NT2/D1 (cell line): ENCODE measurements around the gene KLF14.

ENCODE experiments used
- DNase-seq: peaks from one replicate; pipeline ENCODE4 v3.0.0-alpha.2; 2011; ENCODE audit warnings: low read depth, low spot score
- H3K27me3 ChIP-seq: 2 replicates; pipeline ENCODE4 v1.6.0; 2011; ENCODE audit warnings: mild to moderate bottlenecking; ENCODE audit not compliant: insufficient read length, insufficient read depth
- H3K36me3 ChIP-seq: 2 replicates; pipeline ENCODE4 v1.6.1; 2011; ENCODE audit warnings: mild to moderate bottlenecking, low read length, mixed read lengths; ENCODE audit not compliant: insufficient read depth, insufficient read length
- H3K4me1 ChIP-seq: 2 replicates; pipeline ENCODE4 v1.5.1; 2011; ENCODE audit not compliant: insufficient read depth, insufficient read length
- H3K4me3 ChIP-seq: 2 replicates; pipeline ENCODE4 v1.5.1; 2011; ENCODE audit warnings: low read depth; ENCODE audit not compliant: insufficient read length
- H3K9ac ChIP-seq: 2 replicates; pipeline ENCODE4 v1.6.0; 2011; ENCODE audit warnings: low read depth; ENCODE audit not compliant: insufficient read length
- H3K9me3 ChIP-seq: 2 replicates; pipeline ENCODE4 v1.5.1; 2011; ENCODE audit warnings: mild to moderate bottlenecking, low read length; ENCODE audit not compliant: insufficient read depth
- SUZ12 ChIP-seq: IDR thresholded peaks from 2 replicates; pipeline ENCODE4 v1.6.1; 2011; ENCODE audit not compliant: insufficient read length, insufficient read depth; ENCODE audit errors: extremely low read depth
- YY1 ChIP-seq: IDR thresholded peaks from 2 replicates; pipeline ENCODE4 v1.6.1; 2011; ENCODE audit not compliant: insufficient read length, insufficient read depth
- ZNF274 ChIP-seq: IDR thresholded peaks from 2 replicates; pipeline ENCODE4 v1.6.1; 2011; ENCODE audit warnings: mild to moderate bottlenecking, low read depth, low read length

KLF14 gene

DNA sequence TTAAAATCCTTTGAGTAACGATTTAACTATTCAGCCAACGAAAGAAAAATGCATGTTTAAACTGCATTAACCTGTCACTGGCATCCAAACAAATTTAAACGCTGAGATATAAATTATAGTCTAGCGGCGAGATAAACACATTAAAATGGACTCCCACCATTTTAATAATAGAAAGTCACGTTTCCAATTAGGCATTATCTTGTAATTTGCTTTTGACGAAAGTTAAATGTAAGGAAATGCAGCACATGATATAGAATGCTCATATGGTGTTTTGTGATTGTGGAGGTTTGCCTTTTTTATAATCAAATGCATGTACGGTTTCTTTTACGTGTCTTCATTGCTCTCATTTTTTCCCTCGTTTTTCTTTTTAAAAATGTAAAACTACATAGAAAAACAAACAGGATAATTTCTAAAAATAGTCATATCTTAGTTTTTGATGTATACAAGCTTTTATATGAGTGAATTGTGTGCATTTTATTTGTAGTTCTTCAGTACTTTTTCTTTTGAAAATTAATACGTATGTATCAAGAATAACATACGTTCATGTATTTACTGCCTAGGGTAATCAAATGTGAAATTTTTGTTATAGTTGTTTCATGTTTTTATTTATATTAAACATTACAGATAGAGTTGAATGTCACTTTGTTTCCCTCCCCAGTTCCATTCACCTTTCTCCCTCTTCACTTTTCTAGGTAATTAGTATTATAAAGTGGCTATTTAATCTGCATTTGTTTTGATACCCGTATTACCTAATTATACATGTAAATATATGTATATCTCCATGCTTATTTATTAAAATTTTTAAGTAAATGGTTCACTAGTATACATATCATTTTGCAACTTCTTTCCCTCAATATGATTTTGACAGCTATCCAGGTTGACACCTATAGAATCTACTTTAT, 1.1 kb upstream of the KLF14 start:
- TF ChIP-seq SUZ12 (no peak), YY1 (no peak), ZNF274 (no peak)
- no peak overlapping the region for H3K9ac ChIP-seq
- H3K27me3 ChIP-seq: peaks cover 77% of the 10 kb centered on the region
- no peak for DNase-seq
- H3K9me3 ChIP-seq: peaks cover 13% of the 10 kb centered on the region; the same call in 1 of the 2 replicates
- H3K4me3 ChIP-seq: peak overlapping the region; percentile 15
- no peaks in the 10 kb centered on the region for H3K36me3 ChIP-seq
- H3K4me1 ChIP-seq: no peaks in the 10 kb centered on the region

DNA sequence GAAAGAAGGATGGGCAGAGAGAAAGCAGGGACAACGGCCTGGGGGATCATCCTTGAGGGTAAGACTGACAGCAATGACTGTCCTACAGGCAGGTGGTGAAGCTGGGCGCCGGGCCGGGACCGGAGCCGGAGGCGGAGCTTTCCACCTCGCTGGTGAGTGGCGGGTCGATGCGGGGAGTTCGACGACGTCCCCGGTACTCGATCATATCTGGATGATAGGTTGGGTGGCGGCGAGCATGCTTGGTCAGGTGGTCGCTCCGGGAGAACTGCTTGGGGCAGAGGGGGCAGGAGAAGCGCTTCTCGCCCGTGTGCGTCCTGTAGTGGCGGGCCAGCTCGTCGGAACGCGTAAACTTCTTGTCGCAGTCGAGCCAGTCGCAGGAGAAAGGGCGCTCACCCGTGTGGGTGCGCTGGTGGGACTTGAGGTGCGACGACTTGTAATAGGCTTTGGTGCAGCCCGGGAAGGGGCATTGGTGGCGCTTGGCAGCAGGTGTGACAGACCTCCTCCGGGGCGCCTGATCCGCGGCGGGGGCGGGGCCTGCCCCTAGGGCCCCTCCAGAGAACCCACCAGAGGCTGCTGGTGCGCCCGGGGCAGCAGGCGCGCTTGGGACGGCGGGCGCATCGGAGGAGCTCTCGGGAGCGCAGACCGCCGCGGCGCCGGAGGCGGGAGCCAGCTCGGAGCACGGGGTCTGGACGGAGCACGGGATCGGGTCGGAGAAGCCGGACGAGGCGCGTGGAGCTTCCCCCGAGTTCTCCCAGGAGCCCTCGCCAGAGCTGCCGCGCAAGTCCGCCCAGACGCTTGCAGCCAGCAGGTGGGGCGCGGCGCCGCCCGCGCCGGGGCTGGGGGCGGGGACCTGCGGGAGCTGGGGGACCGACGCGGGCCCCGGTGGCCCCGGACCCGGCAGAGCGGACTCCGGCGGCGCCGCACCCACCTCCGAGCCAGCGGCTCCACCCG, 752 bp downstream of the KLF14 start:
- TF ChIP-seq YY1 (no peak), SUZ12 (peak; percentile 31)
- no peak overlapping the region for H3K9ac ChIP-seq
- peak overlapping the region; percentile 39 for H3K4me3 ChIP-seq
- DNase-seq: no peak
- no peaks in the 10 kb centered on the region for H3K36me3 ChIP-seq
- peaks cover 13% of the 10 kb centered on the region; the same call in 1 of the 2 replicates for H3K9me3 ChIP-seq
- peaks cover 83% of the 10 kb centered on the region for H3K27me3 ChIP-seq
- H3K4me1 ChIP-seq: no peaks in the 10 kb centered on the region

DNA sequence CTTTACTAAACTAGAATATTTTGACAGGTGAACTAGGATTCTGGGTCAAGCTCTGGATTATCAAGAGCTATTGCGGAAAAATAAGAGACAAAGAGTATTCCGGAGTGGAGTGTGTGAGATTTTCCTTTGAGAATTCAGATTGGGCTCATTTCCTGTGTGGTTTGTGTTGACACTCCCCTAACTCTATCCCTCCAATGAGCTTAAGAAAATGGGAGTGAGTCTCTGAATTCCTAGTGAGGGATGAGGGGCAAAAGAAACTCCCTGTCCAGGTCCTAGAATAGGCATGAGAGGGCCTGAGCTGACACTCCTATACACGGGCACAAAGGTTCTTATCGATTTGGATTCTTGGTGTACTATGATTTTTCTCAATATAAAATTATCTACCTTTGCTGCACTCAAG, 10.2 kb downstream of the KLF14 start:
- no peak overlapping the region for H3K4me3 ChIP-seq
- no peaks in the 10 kb centered on the region for H3K9me3 ChIP-seq
- no peaks in the 10 kb centered on the region for H3K27me3 ChIP-seq
- DNase-seq: no peak
- no peak overlapping the region for H3K9ac ChIP-seq
- TF ChIP-seq ZNF274 (no peak), YY1 (no peak), SUZ12 (no peak)
- H3K4me1 ChIP-seq: no peaks in the 10 kb centered on the region
- H3K36me3 ChIP-seq: no peaks in the 10 kb centered on the region

DNA sequence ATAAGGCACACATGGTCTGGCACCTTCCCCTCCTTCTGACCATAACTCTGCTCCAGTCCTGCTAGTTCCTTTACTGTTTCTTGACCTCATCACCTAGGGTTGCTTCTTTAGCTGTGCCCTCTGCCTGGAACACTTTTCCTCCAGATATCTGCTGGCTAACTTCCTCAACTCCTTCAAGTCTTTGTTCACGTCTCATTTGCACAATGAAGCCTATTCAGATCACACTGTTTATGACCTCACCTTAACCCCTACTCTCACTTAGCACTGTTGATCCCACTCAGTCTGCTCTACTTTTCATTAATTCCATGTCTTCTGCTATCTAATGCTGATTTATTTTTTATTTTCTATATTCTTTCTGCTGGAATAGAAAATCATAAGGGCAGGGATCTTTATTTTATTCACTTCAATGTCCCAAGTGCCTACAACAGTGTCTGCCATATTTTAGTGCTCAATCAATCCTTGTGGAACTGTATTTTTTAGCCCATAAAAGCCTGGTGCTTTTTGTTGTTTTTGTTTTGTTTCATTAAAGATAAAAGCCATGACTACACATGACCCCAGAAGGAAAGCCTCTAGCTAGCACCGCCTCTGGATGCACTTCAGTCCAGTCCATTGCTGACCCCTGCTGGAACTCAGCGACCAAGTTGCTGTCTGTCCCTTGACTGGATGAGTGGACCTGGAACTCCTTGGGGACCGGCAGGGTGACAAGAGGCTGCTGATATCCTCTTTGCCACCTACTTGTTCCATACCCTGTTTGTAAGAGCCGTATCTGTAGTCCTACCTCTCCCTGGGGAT, 12.3 kb downstream of the KLF14 start:
- H3K9ac ChIP-seq: no peak overlapping the region
- no peaks in the 10 kb centered on the region for H3K9me3 ChIP-seq
- H3K36me3 ChIP-seq: no peaks in the 10 kb centered on the region
- TF ChIP-seq YY1 (no peak), ZNF274 (no peak), SUZ12 (no peak)
- H3K4me3 ChIP-seq: no peak overlapping the region
- no peaks in the 10 kb centered on the region for H3K27me3 ChIP-seq
- no peaks in the 10 kb centered on the region for H3K4me1 ChIP-seq
- no peak for DNase-seq

DNA sequence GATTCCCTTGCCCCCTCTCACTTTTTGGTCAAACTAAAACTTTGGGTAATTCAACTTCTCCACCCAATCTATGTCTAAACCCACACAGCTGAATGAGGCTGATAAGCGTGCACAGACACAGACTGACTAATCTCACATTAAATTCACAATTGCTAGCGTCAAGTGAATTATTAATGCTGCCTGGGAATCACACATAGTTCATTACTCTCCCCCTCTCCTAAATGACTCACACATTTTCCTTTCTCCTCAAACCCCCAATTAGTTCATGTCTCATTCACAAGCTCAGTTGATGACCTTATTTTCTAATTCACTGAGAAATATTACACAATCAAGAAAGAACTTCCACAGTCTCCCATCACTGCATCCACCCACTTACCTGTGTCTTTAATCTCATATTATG, 14.5 kb downstream of the KLF14 start:
- no peak for DNase-seq
- no peaks in the 10 kb centered on the region for H3K36me3 ChIP-seq
- no peaks in the 10 kb centered on the region for H3K27me3 ChIP-seq
- TF ChIP-seq ZNF274: no peak
- TF ChIP-seq YY1: no peak
- no peak for TF ChIP-seq SUZ12
- no peaks in the 10 kb centered on the region for H3K9me3 ChIP-seq
- no peaks in the 10 kb centered on the region for H3K4me1 ChIP-seq
- H3K9ac ChIP-seq: no peak overlapping the region
- no peak overlapping the region for H3K4me3 ChIP-seq

DNA sequence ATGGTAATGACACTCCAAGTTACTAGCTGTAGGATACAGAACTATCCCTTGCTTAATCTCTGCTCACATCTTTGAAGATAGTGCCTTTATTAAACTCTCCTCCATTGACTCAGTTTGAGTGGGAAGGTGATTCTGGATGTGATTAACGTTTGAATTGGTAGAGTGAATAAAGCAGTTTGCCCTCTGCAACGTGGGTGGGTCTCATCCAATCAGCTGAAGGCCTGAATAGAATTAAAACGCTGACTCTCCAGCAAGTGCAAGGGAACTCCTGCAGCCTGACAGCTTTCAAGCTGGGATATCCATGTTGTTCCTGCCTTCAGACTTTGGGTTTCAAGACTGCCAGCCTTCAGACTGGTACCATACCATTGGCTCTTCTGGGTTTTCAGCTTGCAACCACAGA, 21.6 kb downstream of the KLF14 start:
- no peaks in the 10 kb centered on the region for H3K27me3 ChIP-seq
- TF ChIP-seq SUZ12 (no peak), YY1 (no peak), ZNF274 (no peak)

More for the DNA sequence above, 21.6 kb downstream of the KLF14 start:
- no peak overlapping the region for H3K4me3 ChIP-seq
- H3K4me1 ChIP-seq: no peaks in the 10 kb centered on the region
- H3K36me3 ChIP-seq: no peaks in the 10 kb centered on the region
- DNase-seq: no peak
- no peak overlapping the region for H3K9ac ChIP-seq
- no peaks in the 10 kb centered on the region for H3K9me3 ChIP-seq
